Stimulated activated CD4-positive, alpha-beta T cell treated with anti-CD3 and anti-CD28 coated beads, Interleukin-1b, Interleukin-23, amount 100 ng/mL, for 1 hour (primary cell): Measurements from ENCODE around the gene ST6GALNAC4.
"Not testable (repeated sequence)": the region's sequence is repeated elsewhere in the genome, so short reads cannot be mapped to it uniquely, and the experiment has no call there.

ENCODE experiments used
- DNase-seq, 2 donors: peaks; one replicate each; pipeline ENCODE4 v3.0.0-alpha.2; 2020; ENCODE audit warnings: low read depth in 2 of 2

ST6GALNAC4 gene

GRCh38 chr9:127870153-127870491 lies 46.7 kb downstream of the ST6GALNAC4 start:
- not testable (repeated sequence) for DNase-seq

GRCh38 chr9:127869310-127870152 lies 47.3 kb downstream of the ST6GALNAC4 start:
- DNase-seq = peak; percentile 46 to 69

DNA sequence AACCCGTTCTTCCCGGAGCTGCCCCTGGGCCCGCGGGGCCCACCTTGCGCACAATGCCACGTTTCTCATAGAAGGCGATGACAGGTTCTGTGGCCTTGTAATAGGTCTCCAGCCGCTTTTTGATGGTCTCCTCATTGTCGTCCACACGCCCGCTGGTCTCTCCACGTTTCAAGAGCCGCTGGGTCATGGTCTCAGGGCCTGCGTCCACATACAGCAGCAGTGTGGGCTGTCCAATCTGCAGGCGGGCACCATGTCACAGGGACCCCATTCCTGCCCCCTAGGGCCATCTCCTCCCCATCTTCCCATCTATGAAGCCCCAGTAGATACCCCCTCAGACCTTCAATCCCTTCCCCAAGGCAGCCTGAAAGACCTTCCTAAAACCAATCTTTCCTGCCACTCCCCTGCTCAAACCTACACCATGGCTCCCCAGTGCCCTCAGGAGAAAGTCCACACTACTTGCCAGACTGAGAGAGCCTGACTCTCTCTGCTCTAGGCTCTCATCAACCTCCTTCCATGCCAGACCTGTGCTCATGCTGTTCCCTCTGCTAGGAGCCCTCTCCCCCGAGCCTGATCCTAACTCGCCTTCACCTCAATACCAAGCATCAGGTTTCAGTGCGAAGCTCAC lies 48.5 kb downstream of the ST6GALNAC4 start:
- DNase-seq = no peak

DNA sequence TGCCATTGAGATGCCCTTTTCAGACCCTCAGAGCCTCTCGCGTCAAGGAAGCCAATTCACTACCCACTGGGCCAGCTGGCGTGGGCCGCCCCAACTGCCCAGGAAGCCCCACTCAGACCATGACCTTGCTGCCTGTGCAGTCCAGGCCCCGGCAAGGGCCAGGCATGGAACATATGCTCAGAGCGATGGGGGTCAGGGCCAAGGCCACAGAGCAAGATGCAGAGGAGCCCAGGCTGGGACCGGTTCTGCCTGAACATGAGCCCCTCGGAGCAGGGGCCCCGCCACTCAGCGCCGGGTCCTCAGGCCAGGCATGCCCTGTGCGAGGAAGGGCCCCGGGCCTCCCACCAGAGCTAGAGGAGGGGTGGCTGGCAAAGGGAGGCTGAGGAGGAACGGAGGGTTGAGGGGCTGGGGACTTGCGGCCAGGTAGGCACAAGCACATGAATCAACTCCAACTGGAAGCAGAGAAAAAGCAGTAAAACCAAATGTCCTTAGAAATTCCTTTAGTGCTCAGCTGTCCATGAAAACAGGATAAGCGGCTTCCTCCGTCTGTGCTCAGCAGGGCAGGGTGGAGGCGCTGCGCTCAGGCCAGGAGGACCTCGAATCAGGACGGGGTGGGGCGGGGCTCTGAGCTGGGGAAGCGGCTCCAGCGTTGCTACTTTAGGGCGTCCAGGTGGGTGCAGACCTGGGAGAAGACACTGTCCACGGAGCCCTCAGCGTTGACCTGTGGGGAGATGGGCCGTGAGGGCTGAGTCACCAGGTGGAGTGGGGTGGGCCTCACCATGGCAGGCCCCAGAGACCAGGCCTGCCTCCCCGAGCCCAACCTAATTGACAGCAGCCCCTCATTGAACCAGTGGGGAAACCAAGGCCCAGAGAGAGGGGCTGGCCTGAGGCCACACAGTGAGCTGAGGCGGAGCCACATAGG lies 49.2 kb downstream of the ST6GALNAC4 start:
- DNase-seq = no peak

DNA sequence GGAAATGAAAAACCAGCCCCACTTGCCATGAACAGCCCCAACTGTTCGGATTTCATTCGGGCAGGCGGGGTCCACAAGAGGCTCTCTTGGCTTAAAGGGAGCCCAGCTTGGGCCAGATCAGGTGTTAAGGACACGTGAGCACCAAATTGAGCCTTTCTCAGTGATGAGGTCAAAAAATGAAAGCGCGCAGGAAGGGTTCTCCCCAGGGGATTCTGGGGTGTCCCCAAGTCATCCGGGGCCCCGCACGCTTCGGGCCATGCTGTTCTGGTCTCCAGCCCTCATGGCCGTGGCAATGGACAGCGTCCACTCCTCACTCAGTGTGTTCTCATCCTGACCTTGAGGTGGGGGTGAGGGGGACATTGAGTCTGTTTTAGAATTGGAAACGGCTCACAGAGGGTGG lies 50.3 kb downstream of the ST6GALNAC4 start:
- no peak for DNase-seq

- no peak for DNase-seq
Observed at GRCh38 chr9:127865645-127866464, 51.0 kb downstream of the ST6GALNAC4 start.

DNA sequence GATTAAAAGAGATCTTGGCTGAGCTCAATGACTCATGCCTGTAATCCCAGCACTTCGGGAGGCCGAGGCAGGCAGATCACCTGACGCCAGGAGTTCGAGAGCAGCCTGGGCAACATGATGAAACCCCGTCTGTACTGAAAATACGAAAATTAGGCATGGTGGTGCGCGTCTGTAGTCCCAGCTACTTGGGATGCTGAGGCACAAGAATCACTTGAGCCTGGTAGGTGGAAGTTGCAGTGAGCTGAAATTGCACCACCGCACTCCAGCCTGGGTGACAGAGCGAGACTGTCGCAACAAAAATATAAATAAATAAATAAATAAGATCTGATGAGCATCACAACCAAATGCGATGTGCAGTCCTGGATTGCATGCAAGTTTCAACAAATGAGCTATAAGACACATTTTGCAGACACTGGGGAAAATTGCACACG lies 53.6 kb downstream of the ST6GALNAC4 start:
- no peak for DNase-seq

DNA sequence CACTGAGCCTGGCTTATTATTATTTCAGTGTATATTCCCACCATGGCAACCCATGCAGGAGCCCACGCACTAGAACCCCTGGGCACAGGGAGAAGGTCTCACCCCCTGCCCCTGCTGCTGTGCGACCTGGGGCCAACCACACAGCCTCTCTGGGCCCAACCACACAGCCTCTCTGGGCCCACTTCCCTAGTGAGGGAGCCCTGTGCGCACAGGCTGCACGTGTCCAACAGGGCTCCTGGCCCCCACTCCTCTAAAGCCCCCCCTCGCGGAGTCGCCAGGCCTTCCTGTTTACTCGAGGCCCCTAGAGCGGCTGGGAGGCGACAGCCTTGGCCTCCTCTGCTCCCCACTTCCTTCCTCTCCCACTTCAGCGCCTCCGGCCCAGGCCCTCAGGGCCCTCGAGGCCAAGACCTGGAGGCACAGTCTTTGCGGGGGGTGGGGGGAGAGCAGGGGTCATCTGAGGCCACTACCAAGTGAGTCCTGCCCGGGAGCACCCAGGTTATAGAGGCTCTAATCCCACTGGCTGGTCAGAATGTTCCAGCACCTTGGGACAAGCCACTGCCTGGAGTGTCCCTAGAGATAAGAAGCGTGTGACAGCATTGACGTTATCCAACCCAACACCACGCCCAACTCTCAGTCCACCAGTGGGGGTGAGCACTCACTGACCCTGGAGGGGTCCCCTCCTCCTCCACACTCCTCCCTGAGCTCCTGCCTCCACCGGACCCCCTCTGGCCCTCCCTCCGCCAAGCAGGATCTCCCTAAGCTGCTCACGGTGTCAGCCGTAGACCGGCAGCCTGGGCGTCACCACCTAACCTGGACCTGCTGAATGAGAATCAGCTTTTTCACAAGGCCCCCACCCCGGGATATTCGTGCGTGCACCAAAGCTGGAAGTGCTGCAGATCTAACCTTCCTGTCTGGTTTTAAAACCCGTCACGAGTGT lies 54.5 kb downstream of the ST6GALNAC4 start:
- no peak for DNase-seq

DNA sequence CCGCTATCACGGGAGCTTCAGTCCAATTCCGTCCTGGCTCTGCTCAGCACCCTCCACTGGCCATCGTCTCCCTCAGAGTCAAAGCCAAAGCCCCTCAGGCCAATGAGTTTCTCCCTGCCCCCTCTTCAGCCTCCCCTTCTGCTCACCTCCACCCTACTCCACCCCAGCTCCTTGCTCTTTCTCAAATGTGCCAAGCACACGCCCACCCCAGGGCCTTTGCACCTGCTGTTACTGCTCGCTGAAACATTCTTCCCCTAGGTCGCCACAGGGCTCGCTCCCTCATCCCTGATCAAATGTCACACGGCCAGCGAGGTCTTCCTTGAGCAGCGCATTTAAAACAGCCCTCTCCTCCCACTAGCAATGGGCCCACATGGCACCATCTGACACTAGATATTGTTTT lies 56.1 kb downstream of the ST6GALNAC4 start:
- no peak for DNase-seq

DNA sequence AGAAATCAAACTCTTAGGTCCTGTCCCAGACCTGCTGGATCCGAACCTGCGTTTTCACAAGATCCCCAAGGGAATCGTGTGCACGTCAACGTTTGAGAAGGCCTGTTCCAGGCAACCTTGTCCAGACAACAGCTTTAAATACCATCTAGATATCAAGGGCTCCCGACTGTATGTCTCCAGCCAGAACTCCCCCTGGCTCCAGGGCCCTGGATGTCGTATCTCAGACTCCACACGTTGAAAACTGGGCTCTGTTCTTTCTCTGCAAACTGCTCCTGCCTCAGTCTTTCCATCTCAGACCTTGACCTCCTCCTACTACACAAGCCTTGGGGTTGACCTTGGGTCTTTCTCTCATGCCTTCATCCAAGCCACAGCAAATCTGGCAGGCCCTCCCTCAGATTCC lies 56.6 kb downstream of the ST6GALNAC4 start:
- DNase-seq = no peak

DNA sequence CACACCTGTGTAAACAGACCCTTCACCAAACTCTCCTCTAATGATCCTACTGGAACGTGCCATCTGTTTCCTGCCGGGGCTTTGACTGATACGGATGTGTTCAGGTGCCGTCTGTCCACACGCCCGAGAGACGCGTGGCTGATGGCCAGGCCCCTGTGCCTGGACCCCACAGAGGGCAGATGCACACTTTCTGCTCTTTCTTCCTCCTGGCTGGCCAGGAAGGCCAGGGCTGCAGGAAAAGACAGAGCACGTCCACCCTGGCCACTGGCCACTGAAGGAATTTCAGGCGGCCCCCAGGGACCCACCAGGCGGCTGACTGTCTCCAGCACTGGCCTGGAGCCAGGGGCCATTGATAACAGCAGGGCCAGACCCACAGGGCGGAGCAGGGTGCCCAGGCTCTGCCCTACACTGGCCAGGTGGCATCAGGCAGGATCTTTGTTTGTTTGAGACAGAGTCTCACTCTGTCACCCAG lies 58.8 kb downstream of the ST6GALNAC4 start:
- DNase-seq = no peak
